PC-3 (cell line): ENCODE data around the gene GRIN2A. TPM values are rescaled to one million over a fixed set of nuclear protein-coding genes. Genes with fewer than 3 reads are reported as not detected.
A peak's percentile ranks its signal among the peaks of the same experiment; 100 is the strongest.

ENCODE experiments used
- ATAC-seq: fragments of 200-7000 bp; cut with Tn5 transposase; 2 replicates; pipeline ENCODE4 v1.9.1; 2020; ENCODE audit warnings: mild to moderate bottlenecking, moderate library complexity
- BruUV-seq: library from RNA; stranded (reverse); fragments of 400-500 nt; replicated peaks from 2 replicates; lab custom pipeline; 2021; lab: Mats Ljungman, UMichigan
- CTCF ChIA-PET: fragments of 300-600 bp; sonication (Branson Sonifier 250); formaldehyde crosslinking; loops from one replicate; lab custom pipeline; 2022; ENCODE audit warnings: antibody characterized with exemption; lab: Charles Lee
- POLR2A ChIA-PET: fragments of 300-600 bp; sonication (Branson Sonifier 250); formaldehyde crosslinking; loops from one replicate; lab custom pipeline; 2022; ENCODE audit warnings: antibody characterized with exemption; ENCODE audit not compliant: unreplicated experiment; lab: Charles Lee
- DNase-seq: peaks from one replicate; pipeline ENCODE4 v3.0.0-alpha.2; 2015
- H2AFZ ChIP-seq: fragments of 300-600 bp; sonication (generic); 2 replicates; pipeline ENCODE4 v1.6.0; 2016; ENCODE audit warnings: antibody characterized with exemption, low read length
- H3F3A ChIP-seq: fragments of 300-600 bp; sonication (generic); one replicate; pipeline ENCODE4 v1.6.0; 2017; ENCODE audit warnings: antibody characterized with exemption, low read length, control low read depth, mild to moderate bottlenecking; ENCODE audit not compliant: unreplicated experiment
- H3K27ac ChIP-seq: fragments of 300-600 bp; sonication (generic); 2 replicates; pipeline ENCODE4 v1.5.1; 2016; ENCODE audit warnings: mild to moderate bottlenecking, low read length
- H3K27me3 ChIP-seq: fragments of 300-600 bp; sonication (generic); 2 replicates; pipeline ENCODE4 v1.6.1; 2016; ENCODE audit warnings: low read length, mixed read lengths
- H3K36me3 ChIP-seq: fragments of 300-600 bp; sonication (generic); 2 replicates; pipeline ENCODE4 v1.6.1; 2016; ENCODE audit warnings: low read depth, mixed run types, low read length, mixed read lengths
- H3K4me1 ChIP-seq: fragments of 300-600 bp; sonication (generic); 2 replicates; pipeline ENCODE4 v1.5.1; 2016; ENCODE audit warnings: low read length; ENCODE audit not compliant: insufficient read depth
- H3K4me2 ChIP-seq: fragments of 300-600 bp; sonication (generic); 2 replicates; pipeline ENCODE4 v1.6.0; 2016; ENCODE audit warnings: low read length
- H3K4me3 ChIP-seq: fragments of 300-600 bp; sonication (generic); 2 replicates; pipeline ENCODE4 v1.5.1; 2016; ENCODE audit warnings: mild to moderate bottlenecking, low read length, mixed read lengths
- H3K79me2 ChIP-seq: fragments of 300-600 bp; sonication (generic); 2 replicates; pipeline ENCODE4 v1.6.1; 2017; ENCODE audit warnings: low read length, mixed read lengths
- H3K9ac ChIP-seq: fragments of 300-600 bp; sonication (generic); 2 replicates; pipeline ENCODE4 v1.6.0; 2016; ENCODE audit warnings: mild to moderate bottlenecking, low read length
- H3K9me2 ChIP-seq: fragments of 300-600 bp; sonication (generic); replicated peaks from 2 replicates; pipeline ENCODE4 v1.6.1; 2016; ENCODE audit warnings: mixed run types, low read length, mixed read lengths
- H3K9me3 ChIP-seq: fragments of 300-600 bp; sonication (generic); 2 replicates; pipeline ENCODE4 v1.6.1; 2016; ENCODE audit warnings: low read length, mixed read lengths
- H4K20me1 ChIP-seq: fragments of 300-600 bp; sonication (generic); 2 replicates; pipeline ENCODE4 v1.6.1; 2016; ENCODE audit warnings: low read length, mixed read lengths
- EZH2 ChIP-seq: fragments of 300-600 bp; sonication (generic); IDR thresholded peaks from one replicate; pipeline ENCODE4 v1.6.1; 2017; ENCODE audit warnings: antibody characterized with exemption, mild to moderate bottlenecking, low read length; ENCODE audit not compliant: unreplicated experiment
- EZH2phosphoT487 ChIP-seq: fragments of 300-600 bp; sonication (generic); IDR thresholded peaks from 2 replicates; pipeline ENCODE4 v1.6.1; 2018; ENCODE audit warnings: mild to moderate bottlenecking, antibody characterized with exemption, low read length, borderline replicate concordance
- intact Hi-C: fragments of 100-400 bp; cut with micrococcal nuclease; formaldehyde crosslinking; loops from 2 replicates; pipeline ENCODE4 v1.9.0; 2023
- total RNA-seq: library from RNA; depleted of rRNA; stranded (reverse); fragments of >200 nt; gene quantifications from 2 replicates; pipeline ENCODE4 v1.2.3, GENCODE V29; 2014
- TF ChIP-seq, protein P1 (sequence below): fragments of 300-600 bp; sonication (generic); conservative IDR thresholded peaks from 2 replicates; pipeline ENCODE4 v1.5.1; 2017; ENCODE audit warnings: antibody characterized with exemption, low read depth, mild to moderate bottlenecking, low read length

Gene GRIN2A
- total RNA-seq, 1 experiment from 2014 or later, result 0.04 TPM

- no TSS peak for BruUV-seq
- Histone ChIP-seq H4K20me1 (no peaks in the 10 kb centered on the region), H2AFZ (no peak overlapping the region), H3K4me2 (no peak overlapping the region), H3K9me3 (no peaks in the 10 kb centered on the region), H3K9ac (no peak overlapping the region), H3F3A (no peaks in the 10 kb centered on the region), H3K36me3 (no peaks in the 10 kb centered on the region), H3K9me2 (no peaks in the 10 kb centered on the region), H3K4me3 (no peak overlapping the region), H3K79me2 (no peaks in the 10 kb centered on the region), H3K27ac (no peak overlapping the region), H3K27me3 (peaks cover 15% of the 10 kb centered on the region), H3K4me1 (no peaks in the 10 kb centered on the region)
- ATAC-seq, result no peak
- CTCF ChIA-PET, result no interaction called here
- TF ChIP-seq EZH2phosphoT487 (no peak), EZH2 (no peak)
- TF ChIP-seq, protein P1, sequence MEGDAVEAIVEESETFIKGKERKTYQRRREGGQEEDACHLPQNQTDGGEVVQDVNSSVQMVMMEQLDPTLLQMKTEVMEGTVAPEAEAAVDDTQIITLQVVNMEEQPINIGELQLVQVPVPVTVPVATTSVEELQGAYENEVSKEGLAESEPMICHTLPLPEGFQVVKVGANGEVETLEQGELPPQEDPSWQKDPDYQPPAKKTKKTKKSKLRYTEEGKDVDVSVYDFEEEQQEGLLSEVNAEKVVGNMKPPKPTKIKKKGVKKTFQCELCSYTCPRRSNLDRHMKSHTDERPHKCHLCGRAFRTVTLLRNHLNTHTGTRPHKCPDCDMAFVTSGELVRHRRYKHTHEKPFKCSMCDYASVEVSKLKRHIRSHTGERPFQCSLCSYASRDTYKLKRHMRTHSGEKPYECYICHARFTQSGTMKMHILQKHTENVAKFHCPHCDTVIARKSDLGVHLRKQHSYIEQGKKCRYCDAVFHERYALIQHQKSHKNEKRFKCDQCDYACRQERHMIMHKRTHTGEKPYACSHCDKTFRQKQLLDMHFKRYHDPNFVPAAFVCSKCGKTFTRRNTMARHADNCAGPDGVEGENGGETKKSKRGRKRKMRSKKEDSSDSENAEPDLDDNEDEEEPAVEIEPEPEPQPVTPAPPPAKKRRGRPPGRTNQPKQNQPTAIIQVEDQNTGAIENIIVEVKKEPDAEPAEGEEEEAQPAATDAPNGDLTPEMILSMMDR, result no peak
- intact Hi-C loops, result no loop called here
- POLR2A ChIA-PET, result no interaction called here
- no peak for DNase-seq
Observed at GRCh38 chr16:10033556-10033955, 148.7 kb downstream of the GRIN2A start.

- ATAC-seq (no peak), DNase-seq (no peak)
- Histone ChIP-seq H3K27me3 (peaks cover 3% of the 10 kb centered on the region), H3F3A (no peaks in the 10 kb centered on the region), H3K4me1 (no peaks in the 10 kb centered on the region), H4K20me1 (no peaks in the 10 kb centered on the region), H2AFZ (no peak overlapping the region), H3K9me3 (no peaks in the 10 kb centered on the region), H3K4me2 (no peak overlapping the region), H3K9ac (no peak overlapping the region), H3K9me2 (no peaks in the 10 kb centered on the region), H3K36me3 (no peaks in the 10 kb centered on the region), H3K79me2 (no peaks in the 10 kb centered on the region), H3K4me3 (no peak overlapping the region), H3K27ac (no peak overlapping the region)
- BruUV-seq, result no TSS peak
- POLR2A ChIA-PET, result no interaction called here
- no peak for TF ChIP-seq EZH2phosphoT487
- intact Hi-C loops, result no loop called here
- CTCF ChIA-PET, result no interaction called here
Observed at GRCh38 chr16:10031955-10032354, 150.3 kb downstream of the GRIN2A start.

DNA sequence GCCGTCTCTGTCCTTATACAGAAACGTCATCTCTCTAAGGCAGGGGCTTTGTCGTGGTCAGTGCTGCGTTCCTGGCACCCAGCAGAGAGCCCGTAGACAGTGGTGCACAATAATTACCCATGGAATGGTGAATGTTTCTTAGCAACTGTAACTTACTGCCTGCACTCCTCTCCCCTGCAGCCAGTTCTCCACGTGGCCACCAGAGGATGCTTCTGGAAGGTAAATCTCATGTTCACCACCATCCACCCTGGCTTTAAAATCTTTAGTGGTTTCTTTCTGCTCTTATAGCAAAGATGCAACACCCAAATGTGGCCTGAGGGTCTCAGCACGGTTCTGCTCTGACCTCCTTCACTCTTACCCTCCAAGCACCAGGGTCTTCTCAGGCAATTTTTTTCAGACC, 150.8 kb downstream of the GRIN2A start:
- no peaks in the 10 kb centered on the region for H3K4me1 ChIP-seq
- POLR2A ChIA-PET, result no interaction called here
- H3K27ac ChIP-seq, result no peak overlapping the region
- no peaks in the 10 kb centered on the region for H4K20me1 ChIP-seq
- H3K27me3 ChIP-seq, result no peaks in the 10 kb centered on the region
- no peaks in the 10 kb centered on the region for H3K9me3 ChIP-seq
- no peak for TF ChIP-seq EZH2
- no peak for TF ChIP-seq EZH2phosphoT487
- TF ChIP-seq, protein P1, result peak; percentile 48
- DNase-seq, result peak; percentile 4
- H3F3A ChIP-seq, result no peaks in the 10 kb centered on the region
- intact Hi-C loops, result no loop called here
- H3K4me3 ChIP-seq, result no peak overlapping the region
- H2AFZ ChIP-seq, result no peak overlapping the region
- H3K4me2 ChIP-seq, result no peak overlapping the region
- H3K9me2 ChIP-seq, result no peaks in the 10 kb centered on the region
- no TSS peak for BruUV-seq
- H3K79me2 ChIP-seq, result no peaks in the 10 kb centered on the region
- CTCF ChIA-PET, result no interaction called here
- ATAC-seq, result no peak
- no peaks in the 10 kb centered on the region for H3K36me3 ChIP-seq
- H3K9ac ChIP-seq, result no peak overlapping the region
